ENCODE measurements around the gene CFAP45. TPM values are rescaled to one million over a fixed set of nuclear protein-coding genes. Genes with fewer than 3 reads are reported as not detected.

Gene CFAP45
- polyA plus RNA-seq, 1 of the 3 experiments (the other 2 are of a cell fraction), result 0.74 TPM

GRCh38 chr1:159884296-159884695 lies 15.7 kb downstream of the CFAP45 start:
- Histone ChIP-seq H3K27ac (ENCODE audit: low read depth in 2 of 2, low read length in 1 of 2) (no peak overlapping the region), H3F3A (replicated peaks; ENCODE audit: insufficient read depth) (peaks cover 5% of the 10 kb centered on the region), H3K36me3 (replicated peaks in 1 of 2; ENCODE audit: control insufficient read depth in 1 of 2, insufficient read depth in 2 of 2, low read length in 1 of 2) (no peaks in the 10 kb centered on the region), H3K9me3 (no peaks in the 10 kb centered on the region), H3K4me3 (ENCODE audit: low read depth in 2 of 2, low read length in 1 of 2) (no peak overlapping the region), H3K79me2 (ENCODE audit: insufficient read depth) (no peaks in the 10 kb centered on the region), H3K9me2 (no peaks in the 10 kb centered on the region), H3K4me1 (ENCODE audit: control insufficient read depth in 1 of 2, insufficient read depth in 2 of 2, low read depth in 1 of 2, low read length in 1 of 2) (peaks cover 14 to 20% of the 10 kb centered on the region in 2 experiments; a peak in 2 of 4 replicates), H2AFZ (ENCODE audit: low read depth) (no peak overlapping the region), H3K9ac (no peak overlapping the region), H3K4me2 (no peak overlapping the region), H4K20me1 (ENCODE audit: insufficient read depth) (no peaks in the 10 kb centered on the region), H3K27me3 (ENCODE audit: insufficient read depth) (no peaks in the 10 kb centered on the region)
- ChIA-PET POLR2A (no interaction called here), CTCF (interaction anchor here (3.1 to 14.6 kb wide), 2 partner anchors 88 to 103 kb away, joined by 13 to 533 read pairs; partner anchors contain the start of genes DUSP23 and FCRL6)
- WGBS (ENCODE audit: low lambda C conversion rate), result 86% methylated on average over 8 of the region's 8 CpGs
- no peak for DNase-seq
- TF ChIP-seq POLR2AphosphoS5 (IDR thresholded peaks at IDR 0.05; ENCODE audit: low read depth, low read length), result no peak
- no peak for TF ChIP-seq MXI1 (IDR thresholded peaks at IDR 0.05; ENCODE audit: low read depth, low read length)
- TF ChIP-seq RFX5 (IDR thresholded peaks at IDR 0.05; ENCODE audit: low read length), result no peak
- no peak for TF ChIP-seq JUND (IDR thresholded peaks at IDR 0.05)
- no peak for TF ChIP-seq NFIC (IDR thresholded peaks at IDR 0.05; ENCODE audit: borderline replicate concordance)
- no peak for TF ChIP-seq FOXJ3 (CRISPR knock-in tag; IDR thresholded peaks at IDR 0.05)
- no peak for TF ChIP-seq PBX3 (IDR thresholded peaks at IDR 0.05)
- TF ChIP-seq ELF1 (IDR thresholded peaks at IDR 0.05), result no peak

- Histone ChIP-seq H3K79me2 (ENCODE audit: insufficient read depth) (no peaks in the 10 kb centered on the region), H3K36me3 (replicated peaks in 1 of 2; ENCODE audit: control insufficient read depth in 1 of 2, insufficient read depth in 2 of 2, low read length in 1 of 2) (no peaks in the 10 kb centered on the region), H3K4me1 (ENCODE audit: control insufficient read depth in 1 of 2, insufficient read depth in 2 of 2, low read depth in 1 of 2, low read length in 1 of 2) (peaks cover 12 to 14% of the 10 kb centered on the region in 2 experiments; a peak in 2 of 4 replicates), H3K4me3 (ENCODE audit: low read depth in 2 of 2, low read length in 1 of 2) (no peak overlapping the region), H3K4me2 (no peak overlapping the region), H3K9ac (no peak overlapping the region), H3K9me3 (no peaks in the 10 kb centered on the region), H4K20me1 (ENCODE audit: insufficient read depth) (no peaks in the 10 kb centered on the region), H3K9me2 (no peaks in the 10 kb centered on the region), H3K27ac (ENCODE audit: low read depth in 2 of 2, low read length in 1 of 2) (no peak overlapping the region; a peak in 1 of 4 replicates), H3K27me3 (ENCODE audit: insufficient read depth) (no peaks in the 10 kb centered on the region), H2AFZ (ENCODE audit: low read depth) (no peak overlapping the region), H3F3A (replicated peaks; ENCODE audit: insufficient read depth) (peaks cover 5% of the 10 kb centered on the region)
- WGBS (ENCODE audit: low lambda C conversion rate), result 95% methylated on average over 4 of the region's 4 CpGs
- POLR2A ChIA-PET, result no interaction called here
- CTCF ChIA-PET, result interaction anchor here (5.0 to 6.7 kb wide), 2 partner anchors 8 to 85 kb away, joined by 34 to 76 read pairs; no protein-coding TSS in a partner anchor
- no peak for TF ChIP-seq NRF1 (IDR thresholded peaks at IDR 0.05; ENCODE audit: low read depth, low read length)
- TF ChIP-seq RAD21 (IDR thresholded peaks at IDR 0.05; ENCODE audit: low read length), result no peak
- no peak for TF ChIP-seq MXI1 (IDR thresholded peaks at IDR 0.05; ENCODE audit: low read depth, low read length)
- TF ChIP-seq SIN3A (IDR thresholded peaks at IDR 0.05; ENCODE audit: borderline replicate concordance, low read depth, low read length), result no peak
- no peak for TF ChIP-seq FOSL2 (IDR thresholded peaks at IDR 0.05; ENCODE audit: borderline replicate concordance, low read depth)
- TF ChIP-seq GABPA (IDR thresholded peaks at IDR 0.05; ENCODE audit: low read depth), result no peak
- no peak for TF ChIP-seq JUND (IDR thresholded peaks at IDR 0.05)
- TF ChIP-seq RXRA (IDR thresholded peaks at IDR 0.05; ENCODE audit: borderline replicate concordance, low read depth), result no peak
- no peak for TF ChIP-seq POLR2AphosphoS5 (IDR thresholded peaks at IDR 0.05; ENCODE audit: low read depth, low read length)
- no peak for TF ChIP-seq IRF3 (IDR thresholded peaks at IDR 0.05; ENCODE audit: low read depth, low read length)
- no peak for TF ChIP-seq RFX5 (IDR thresholded peaks at IDR 0.05; ENCODE audit: low read length)
- no peak for TF ChIP-seq MEF2A (IDR thresholded peaks at IDR 0.05; ENCODE audit: borderline replicate concordance, low read depth)
- no peak for TF ChIP-seq GATA2 (CRISPR knock-in tag; IDR thresholded peaks at IDR 0.05)
- no peak for TF ChIP-seq USF2 (IDR thresholded peaks at IDR 0.05; ENCODE audit: borderline replicate concordance, low read depth, low read length)
- TF ChIP-seq TCF12 (IDR thresholded peaks at IDR 0.05), result no peak
- TF ChIP-seq FOXM1 (IDR thresholded peaks at IDR 0.05; ENCODE audit: low read depth), result no peak
- no peak for TF ChIP-seq FOXJ3 (CRISPR knock-in tag; IDR thresholded peaks at IDR 0.05)
- TF ChIP-seq EZH2phosphoT487 (IDR thresholded peaks at IDR 0.05; ENCODE audit: borderline replicate concordance, low read depth), result no peak
- no peak for TF ChIP-seq CHD2 (IDR thresholded peaks at IDR 0.05; ENCODE audit: low read length, partially characterized antibody)
- no peak for TF ChIP-seq SMC3 (IDR thresholded peaks at IDR 0.05; ENCODE audit: low read depth, low read length)
- no peak for DNase-seq
These were observed 16.8 kb downstream of the CFAP45 start for GRCh38 chr1:159883134-159883533.

Data from SK-N-SH (cell line).